T-helper 1 cell treated with Interleukin-12 subunit alpha and Interleukin-12 subunit beta and Interleukin-4 antibody, amounts not matched to agents 30 ng/mL and 1 ng/mL, for 36 hours (primary cell): ENCODE results near the gene CA12. TPM values are rescaled to one million over a fixed set of nuclear protein-coding genes. Genes with fewer than 3 reads are reported as not detected.

Experiments
- intact Hi-C: fragments of 100-400 bp; cut with micrococcal nuclease; formaldehyde crosslinking; loops from one replicate; pipeline ENCODE4 v1.15.1; 2024
- total RNA-seq: library from RNA; stranded (reverse); gene quantifications from 2 replicates; pipeline ENCODE4 v1.2.3, GENCODE V29; 2022

The CA12 gene
- total RNA-seq, 1 donor from 2014 or later: not detected

- intact Hi-C loops: no loop called here
Observed at GRCh38 chr15:63379492-63380150, 2.0 kb downstream of the CA12 start.

- intact Hi-C loops: no loop called here
Observed at GRCh38 chr15:63378946-63379345, 2.7 kb downstream of the CA12 start.

GRCh38 chr15:63374686-63375520 lies 6.7 kb downstream of the CA12 start:
- intact Hi-C loops: no loop called here

- intact Hi-C loops: no loop called here
Observed at GRCh38 chr15:63373866-63374548, 7.6 kb downstream of the CA12 start.

GRCh38 chr15:63373330-63373729 lies 8.3 kb downstream of the CA12 start:
- intact Hi-C loops: no loop called here

GRCh38 chr15:63372753-63373152 lies 8.9 kb downstream of the CA12 start:
- intact Hi-C loops: no loop called here

GRCh38 chr15:63372018-63372705 lies 9.5 kb downstream of the CA12 start:
- intact Hi-C loops: no loop called here

- intact Hi-C loops: no loop called here
Observed at GRCh38 chr15:63371297-63371918, 10.2 kb downstream of the CA12 start.

- intact Hi-C loops: no loop called here
Observed at GRCh38 chr15:63370764-63371163, 10.9 kb downstream of the CA12 start.

GRCh38 chr15:63369781-63370180 lies 11.9 kb downstream of the CA12 start:
- intact Hi-C loops: no loop called here

GRCh38 chr15:63369296-63369695 lies 12.3 kb downstream of the CA12 start:
- intact Hi-C loops: no loop called here

- intact Hi-C loops: no loop called here
Observed at GRCh38 chr15:63368503-63368902, 13.1 kb downstream of the CA12 start.

GRCh38 chr15:63367900-63368299 lies 13.7 kb downstream of the CA12 start:
- intact Hi-C loops: no loop called here

GRCh38 chr15:63367390-63367789 lies 14.3 kb downstream of the CA12 start:
- intact Hi-C loops: no loop called here

- intact Hi-C loops: no loop called here
Observed at GRCh38 chr15:63366451-63366850, 15.2 kb downstream of the CA12 start.

- intact Hi-C loops: no loop called here
Observed at GRCh38 chr15:63365273-63365680, 16.4 kb downstream of the CA12 start.

- intact Hi-C loops: no loop called here
Observed at GRCh38 chr15:63364399-63365272, 17.0 kb downstream of the CA12 start.

- intact Hi-C loops: no loop called here
Observed at GRCh38 chr15:63363292-63363691, 18.4 kb downstream of the CA12 start.

GRCh38 chr15:63362885-63363284 lies 18.8 kb downstream of the CA12 start:
- intact Hi-C loops: no loop called here

GRCh38 chr15:63362196-63362595 lies 19.4 kb downstream of the CA12 start:
- intact Hi-C loops: no loop called here
